A549 (cell line): Measurements from ENCODE around the gene ABI3BP. TPM values are rescaled to one million over a fixed set of nuclear protein-coding genes. Genes with fewer than 3 reads are reported as not detected.

Source experiments
- ATAC-seq, 2 experiments: fragments of 200-7000 bp in 1 of 2; fragments of >200 bp in 1 of 2; cut with Nextera tagmentation in 1 of 2; cut with Tn5 transposase in 1 of 2; 3 replicates each; pipeline versions ENCODE4 v1.8.0 to v1.9.1; 2018 to 2020; ENCODE audit warnings: mild to moderate bottlenecking in 1 of 2, moderate library complexity in 1 of 2
- CTCF ChIA-PET: fragments of 300-600 bp; sonication (Branson Sonifier 250); formaldehyde crosslinking; extraction: SDS; loops from one replicate; lab custom pipeline; 2021; ENCODE audit warnings: antibody characterized with exemption, inconsistent platforms; lab: Yijun Ruan, JAX
- POLR2A ChIA-PET: fragments of 350-600 bp; formaldehyde crosslinking; extraction: SDS; loops from one replicate; lab custom pipeline; 2021; ENCODE audit warnings: antibody characterized with exemption, inconsistent platforms; lab: Yijun Ruan, JAX
- DNase-seq, 2 experiments: peaks; one replicate each; pipeline versions ENCODE4 v3.0.0 to v3.0.0-alpha.2; 2011 to 2016; ENCODE audit warnings: low read depth in 1 of 2, low spot score in 1 of 2
- FAIRE-seq: peaks from 2 replicates; lab custom pipeline; 2011; peaks lifted over from hg19 to GRCh38; lab: Jason Lieb, UNC
- H3K27ac ChIP-seq, 2 experiments: fragments of >200 bp; sonication (Bioruptor Twin); formaldehyde crosslinking; 3 replicates each; pipeline ENCODE4 v1.5.1; 2016 to 2017
- H3K4me1 ChIP-seq: fragments of >200 bp; sonication (Bioruptor Twin); formaldehyde crosslinking; 3 replicates; pipeline ENCODE4 v1.6.1; 2016
- H3K4me2 ChIP-seq: fragments of >200 bp; sonication (Bioruptor Twin); formaldehyde crosslinking; 3 replicates; pipeline ENCODE4 v1.6.1; 2016
- H3K4me3 ChIP-seq: fragments of >200 bp; sonication (Bioruptor Twin); formaldehyde crosslinking; 3 replicates; pipeline ENCODE4 v1.5.1; 2016
- H3K9me3 ChIP-seq: fragments of >200 bp; sonication (Bioruptor Twin); formaldehyde crosslinking; 3 replicates; pipeline ENCODE4 v1.6.1; 2016
- CBX2 ChIP-seq: fragments of 200-600 bp; sonication (generic); IDR thresholded peaks from 2 replicates; pipeline ENCODE4 v1.6.1; 2016; ENCODE audit warnings: low read depth, mild to moderate bottlenecking, borderline replicate concordance
- CEBPB ChIP-seq, 2 experiments: fragments of >200 bp in 1 of 2; sonication (Bioruptor Twin) in 1 of 2; formaldehyde crosslinking in 1 of 2; IDR thresholded peaks; 2 replicates each; pipeline ENCODE4 v1.6.1; 2012 to 2016
- CHD2 ChIP-seq: fragments of 150-350 bp; IDR thresholded peaks from 2 replicates; pipeline ENCODE4 v1.6.1; 2014; ENCODE audit warnings: low read length; ENCODE audit not compliant: partially characterized antibody
- FOSB ChIP-seq: fragments of 250-450 bp; sonication (Bioruptor Pico); IDR thresholded peaks from 2 replicates; pipeline ENCODE4 v1.5.0; 2020; ENCODE audit warnings: mild to moderate bottlenecking, moderate library complexity
- FOSL2 ChIP-seq, 2 experiments: fragments of 450-650 bp in 1 of 2; fragments of >200 bp in 1 of 2; sonication (Bioruptor Twin) in 1 of 2; formaldehyde crosslinking; IDR thresholded peaks; 2 replicates each; pipeline versions ENCODE4 v1.5.0 to v1.6.1; 2016 to 2020; ENCODE audit warnings: mild to moderate bottlenecking in 1 of 2, moderate library complexity in 1 of 2
- GATA3 ChIP-seq: IDR thresholded peaks from 2 replicates; pipeline ENCODE4 v1.6.1; 2012; ENCODE audit warnings: borderline replicate concordance
- JUNB ChIP-seq: fragments of >200 bp; sonication (Bioruptor Twin); formaldehyde crosslinking; IDR thresholded peaks from 2 replicates; pipeline ENCODE4 v1.6.1; 2016
- MAZ ChIP-seq: fragments of 150-350 bp; IDR thresholded peaks from 2 replicates; pipeline ENCODE4 v1.6.1; 2014; ENCODE audit warnings: antibody characterized with exemption, low read depth, low read length, borderline replicate concordance
- MYC ChIP-seq: IDR thresholded peaks from 2 replicates; pipeline ENCODE4 v1.6.1; 2012; ENCODE audit warnings: mild to moderate bottlenecking, inconsistent platforms, low read length, improper control_type of control experiment, borderline replicate concordance
- NFE2L2 ChIP-seq: fragments of 150-350 bp; conservative IDR thresholded peaks from 2 replicates; pipeline ENCODE4 v1.6.1; 2014; ENCODE audit warnings: low read length
- NPAS2 ChIP-seq: fragments of 250-450 bp; sonication (Bioruptor Pico); IDR thresholded peaks from 2 replicates; pipeline ENCODE4 v1.8.0; 2022; ENCODE audit warnings: mild to moderate bottlenecking, moderate library complexity, borderline replicate concordance
- SMC3 ChIP-seq: fragments of >200 bp; sonication (Bioruptor Twin); formaldehyde crosslinking; IDR thresholded peaks from 3 replicates; pipeline ENCODE4 v1.6.1; 2018; ENCODE audit warnings: inconsistent platforms
- TFCP2L1 ChIP-seq: fragments of 250-450 bp; sonication (Bioruptor Pico); IDR thresholded peaks from 2 replicates; pipeline ENCODE4 v1.5.0; 2021; ENCODE audit warnings: mild to moderate bottlenecking
- polyA plus RNA-seq, 4 experiments: library from polyadenylated mRNA; depleted of rRNA in 3 of 4; stranded (reverse); fragments of >200 nt; fragmentation: RNase III in 1 of 4; extraction: RNeasy Plus Mini Kit Qiagen cat#74134 plus additional on column Dnase treatment in 1 of 4; gene quantifications; 2 replicates in 3 of 4; 3 replicates in 1 of 4; pipeline ENCODE4 v1.2.3, GENCODE V29; 2011 to 2017
- TF ChIP-seq, protein P1 (sequence below): IDR thresholded peaks from 2 replicates; pipeline ENCODE4 v1.6.1; 2012; ENCODE audit warnings: low read depth, borderline replicate concordance
- TF ChIP-seq, protein P2 (sequence below): fragments of 450-650 bp; IDR thresholded peaks from 2 replicates; pipeline ENCODE4 v1.6.1; 2014; ENCODE audit warnings: antibody characterized with exemption
- TF ChIP-seq, protein P3 (sequence below): fragments of >200 bp; sonication (Bioruptor Twin); formaldehyde crosslinking; IDR thresholded peaks from 3 replicates; pipeline ENCODE4 v1.5.1; 2016
- TF ChIP-seq, protein P4 (sequence below): IDR thresholded peaks from 2 replicates; pipeline ENCODE4 v1.6.1; 2012
- TF ChIP-seq, protein P5 (sequence below): fragments of 200-600 bp; sonication (generic); IDR thresholded peaks from 2 replicates; pipeline ENCODE4 v1.6.1; 2016; ENCODE audit warnings: antibody characterized with exemption, mild to moderate bottlenecking, moderate library complexity
- TF ChIP-seq, protein P6 (sequence below): IDR thresholded peaks from 2 replicates; pipeline ENCODE4 v1.6.1; 2012
- TF ChIP-seq, protein P7 (sequence below): fragments of >200 bp; sonication (Bioruptor Twin); formaldehyde crosslinking; IDR thresholded peaks from 2 replicates; pipeline ENCODE4 v1.6.1; 2016

The ABI3BP gene
- polyA plus RNA-seq, 2 of the 4 experiments (the other 2 are of a cell fraction): 1.3 to 1.8 TPM

DNA sequence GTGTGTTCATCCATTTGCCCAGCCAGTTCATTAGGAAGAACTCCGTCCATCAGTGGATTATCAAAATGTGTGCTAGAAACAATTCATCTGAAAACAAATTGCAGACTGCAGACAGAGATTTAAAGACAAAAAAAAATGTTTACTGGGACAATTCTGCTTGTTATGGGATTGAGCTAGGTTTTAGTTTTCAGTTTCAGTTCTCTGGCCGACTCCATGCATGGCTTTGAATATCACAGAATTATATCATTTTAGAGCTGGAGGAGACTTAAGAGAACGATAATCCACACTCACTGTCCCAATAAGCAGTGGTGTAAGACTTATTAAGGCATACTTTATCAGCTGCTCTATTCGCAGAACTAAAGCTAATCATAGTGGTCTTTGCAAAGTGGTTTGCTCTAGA, 232.8 kb downstream of the ABI3BP start (continued):
- TF ChIP-seq, protein P1, sequence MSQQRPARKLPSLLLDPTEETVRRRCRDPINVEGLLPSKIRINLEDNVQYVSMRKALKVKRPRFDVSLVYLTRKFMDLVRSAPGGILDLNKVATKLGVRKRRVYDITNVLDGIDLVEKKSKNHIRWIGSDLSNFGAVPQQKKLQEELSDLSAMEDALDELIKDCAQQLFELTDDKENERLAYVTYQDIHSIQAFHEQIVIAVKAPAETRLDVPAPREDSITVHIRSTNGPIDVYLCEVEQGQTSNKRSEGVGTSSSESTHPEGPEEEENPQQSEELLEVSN: no peak
- TF ChIP-seq SMC3 (no peak), FOSB (CRISPR knock-in tag) (no peak), MYC (no peak), GATA3 (no peak), CEBPB (IDR thresholded peaks at IDR 0.05) (no peak)
- TF ChIP-seq, protein P2, sequence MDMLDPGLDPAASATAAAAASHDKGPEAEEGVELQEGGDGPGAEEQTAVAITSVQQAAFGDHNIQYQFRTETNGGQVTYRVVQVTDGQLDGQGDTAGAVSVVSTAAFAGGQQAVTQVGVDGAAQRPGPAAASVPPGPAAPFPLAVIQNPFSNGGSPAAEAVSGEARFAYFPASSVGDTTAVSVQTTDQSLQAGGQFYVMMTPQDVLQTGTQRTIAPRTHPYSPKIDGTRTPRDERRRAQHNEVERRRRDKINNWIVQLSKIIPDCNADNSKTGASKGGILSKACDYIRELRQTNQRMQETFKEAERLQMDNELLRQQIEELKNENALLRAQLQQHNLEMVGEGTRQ: no peak

DNA sequence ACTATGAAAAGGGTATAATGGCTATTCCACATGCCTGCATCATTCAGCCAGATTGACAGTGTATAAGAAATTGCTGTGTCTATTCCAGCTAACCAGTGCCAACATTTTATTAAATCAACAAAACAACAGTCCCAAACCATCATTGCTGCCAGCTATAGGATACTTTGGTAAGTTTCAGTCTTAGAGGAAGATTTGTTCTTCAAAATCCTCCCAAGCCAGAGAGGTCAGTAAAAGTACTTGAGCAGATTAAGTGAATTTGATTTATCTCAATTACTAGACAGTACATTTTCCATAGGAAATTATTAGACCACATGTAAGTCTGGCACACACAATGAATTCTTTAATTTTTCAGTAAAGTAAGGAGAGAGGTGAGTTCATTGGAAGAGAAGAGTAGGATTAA, 233.3 kb downstream of the ABI3BP start:
- DNase-seq (no peak), ATAC-seq (no peak), FAIRE-seq (no peak)
- no peak overlapping the region for H3K4me2 ChIP-seq
- no peak overlapping the region for H3K4me3 ChIP-seq
- ChIA-PET CTCF (interaction anchor here (2.6 kb wide), 1 partner anchor 436 kb away, joined by 11 read pairs; no protein-coding TSS in a partner anchor), POLR2A (no interaction called here)
- H3K27ac ChIP-seq: no peak overlapping the region
- H3K9me3 ChIP-seq: no peaks in the 10 kb centered on the region
- TF ChIP-seq FOSL2 (IDR thresholded peaks at IDR 0.05) (no peak), FOSL2 (CRISPR knock-in tag; IDR thresholded peaks at IDR 0.05) (no peak), TFCP2L1 (CRISPR knock-in tag) (no peak), NFE2L2 (no peak), JUNB (no peak), CBX2 (no peak), CHD2 (no peak), NPAS2 (CRISPR knock-in tag) (no peak), MAZ (no peak)
- TF ChIP-seq, protein P3, sequence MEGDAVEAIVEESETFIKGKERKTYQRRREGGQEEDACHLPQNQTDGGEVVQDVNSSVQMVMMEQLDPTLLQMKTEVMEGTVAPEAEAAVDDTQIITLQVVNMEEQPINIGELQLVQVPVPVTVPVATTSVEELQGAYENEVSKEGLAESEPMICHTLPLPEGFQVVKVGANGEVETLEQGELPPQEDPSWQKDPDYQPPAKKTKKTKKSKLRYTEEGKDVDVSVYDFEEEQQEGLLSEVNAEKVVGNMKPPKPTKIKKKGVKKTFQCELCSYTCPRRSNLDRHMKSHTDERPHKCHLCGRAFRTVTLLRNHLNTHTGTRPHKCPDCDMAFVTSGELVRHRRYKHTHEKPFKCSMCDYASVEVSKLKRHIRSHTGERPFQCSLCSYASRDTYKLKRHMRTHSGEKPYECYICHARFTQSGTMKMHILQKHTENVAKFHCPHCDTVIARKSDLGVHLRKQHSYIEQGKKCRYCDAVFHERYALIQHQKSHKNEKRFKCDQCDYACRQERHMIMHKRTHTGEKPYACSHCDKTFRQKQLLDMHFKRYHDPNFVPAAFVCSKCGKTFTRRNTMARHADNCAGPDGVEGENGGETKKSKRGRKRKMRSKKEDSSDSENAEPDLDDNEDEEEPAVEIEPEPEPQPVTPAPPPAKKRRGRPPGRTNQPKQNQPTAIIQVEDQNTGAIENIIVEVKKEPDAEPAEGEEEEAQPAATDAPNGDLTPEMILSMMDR: no peak
- TF ChIP-seq, protein P4, sequence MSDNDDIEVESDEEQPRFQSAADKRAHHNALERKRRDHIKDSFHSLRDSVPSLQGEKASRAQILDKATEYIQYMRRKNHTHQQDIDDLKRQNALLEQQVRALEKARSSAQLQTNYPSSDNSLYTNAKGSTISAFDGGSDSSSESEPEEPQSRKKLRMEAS: no peak
- TF ChIP-seq, protein P5, sequence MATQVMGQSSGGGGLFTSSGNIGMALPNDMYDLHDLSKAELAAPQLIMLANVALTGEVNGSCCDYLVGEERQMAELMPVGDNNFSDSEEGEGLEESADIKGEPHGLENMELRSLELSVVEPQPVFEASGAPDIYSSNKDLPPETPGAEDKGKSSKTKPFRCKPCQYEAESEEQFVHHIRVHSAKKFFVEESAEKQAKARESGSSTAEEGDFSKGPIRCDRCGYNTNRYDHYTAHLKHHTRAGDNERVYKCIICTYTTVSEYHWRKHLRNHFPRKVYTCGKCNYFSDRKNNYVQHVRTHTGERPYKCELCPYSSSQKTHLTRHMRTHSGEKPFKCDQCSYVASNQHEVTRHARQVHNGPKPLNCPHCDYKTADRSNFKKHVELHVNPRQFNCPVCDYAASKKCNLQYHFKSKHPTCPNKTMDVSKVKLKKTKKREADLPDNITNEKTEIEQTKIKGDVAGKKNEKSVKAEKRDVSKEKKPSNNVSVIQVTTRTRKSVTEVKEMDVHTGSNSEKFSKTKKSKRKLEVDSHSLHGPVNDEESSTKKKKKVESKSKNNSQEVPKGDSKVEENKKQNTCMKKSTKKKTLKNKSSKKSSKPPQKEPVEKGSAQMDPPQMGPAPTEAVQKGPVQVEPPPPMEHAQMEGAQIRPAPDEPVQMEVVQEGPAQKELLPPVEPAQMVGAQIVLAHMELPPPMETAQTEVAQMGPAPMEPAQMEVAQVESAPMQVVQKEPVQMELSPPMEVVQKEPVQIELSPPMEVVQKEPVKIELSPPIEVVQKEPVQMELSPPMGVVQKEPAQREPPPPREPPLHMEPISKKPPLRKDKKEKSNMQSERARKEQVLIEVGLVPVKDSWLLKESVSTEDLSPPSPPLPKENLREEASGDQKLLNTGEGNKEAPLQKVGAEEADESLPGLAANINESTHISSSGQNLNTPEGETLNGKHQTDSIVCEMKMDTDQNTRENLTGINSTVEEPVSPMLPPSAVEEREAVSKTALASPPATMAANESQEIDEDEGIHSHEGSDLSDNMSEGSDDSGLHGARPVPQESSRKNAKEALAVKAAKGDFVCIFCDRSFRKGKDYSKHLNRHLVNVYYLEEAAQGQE: no peak
- TF ChIP-seq, protein P6, sequence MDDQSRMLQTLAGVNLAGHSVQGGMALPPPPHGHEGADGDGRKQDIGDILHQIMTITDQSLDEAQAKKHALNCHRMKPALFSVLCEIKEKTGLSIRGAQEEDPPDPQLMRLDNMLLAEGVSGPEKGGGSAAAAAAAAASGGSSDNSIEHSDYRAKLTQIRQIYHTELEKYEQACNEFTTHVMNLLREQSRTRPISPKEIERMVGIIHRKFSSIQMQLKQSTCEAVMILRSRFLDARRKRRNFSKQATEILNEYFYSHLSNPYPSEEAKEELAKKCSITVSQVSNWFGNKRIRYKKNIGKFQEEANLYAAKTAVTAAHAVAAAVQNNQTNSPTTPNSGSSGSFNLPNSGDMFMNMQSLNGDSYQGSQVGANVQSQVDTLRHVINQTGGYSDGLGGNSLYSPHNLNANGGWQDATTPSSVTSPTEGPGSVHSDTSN: no peak
- TF ChIP-seq, protein P7, sequence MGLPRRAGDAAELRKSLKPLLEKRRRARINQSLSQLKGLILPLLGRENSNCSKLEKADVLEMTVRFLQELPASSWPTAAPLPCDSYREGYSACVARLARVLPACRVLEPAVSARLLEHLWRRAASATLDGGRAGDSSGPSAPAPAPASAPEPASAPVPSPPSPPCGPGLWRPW: no peak
- H3K4me1 ChIP-seq: no peaks in the 10 kb centered on the region
